HG03045 (cell line): ENCODE data around the gene RAI14.
"Not testable (repeated sequence)": the region's sequence is repeated elsewhere in the genome, so short reads cannot be mapped to it uniquely, and the experiment has no call there.

Experiments
- ATAC-seq: cut with Tn5 transposase; IDR thresholded peaks from one replicate; pipeline ENCODE4 v1.9.1; 2021; ENCODE audit warnings: mild to moderate bottlenecking, moderate library complexity; ENCODE audit not compliant: unreplicated experiment

The RAI14 gene

GRCh38 chr5:34758514-34758913, 102.4 kb downstream of the RAI14 start:
- no peak for ATAC-seq

GRCh38 chr5:34759213-34759612, 103.1 kb downstream of the RAI14 start:
- ATAC-seq: not testable (repeated sequence)

- no peak for ATAC-seq
These were observed 109.5 kb downstream of the RAI14 start for GRCh38 chr5:34765662-34766061.

GRCh38 chr5:34767180-34767579, 111.1 kb downstream of the RAI14 start:
- ATAC-seq: no peak

- ATAC-seq: no peak
These were observed 114.4 kb downstream of the RAI14 start for GRCh38 chr5:34770486-34770885.

GRCh38 chr5:34771076-34771475, 114.9 kb downstream of the RAI14 start:
- ATAC-seq: no peak

- ATAC-seq: no peak
These were observed 116.4 kb downstream of the RAI14 start for GRCh38 chr5:34772267-34773098.

- no peak for ATAC-seq
These were observed 118.0 kb downstream of the RAI14 start for GRCh38 chr5:34774139-34774538.

GRCh38 chr5:34774678-34775077, 118.5 kb downstream of the RAI14 start:
- not testable (repeated sequence) for ATAC-seq

GRCh38 chr5:34775886-34776285, 119.8 kb downstream of the RAI14 start:
- ATAC-seq: no peak

GRCh38 chr5:34778091-34778850, 122.1 kb downstream of the RAI14 start:
- ATAC-seq: no peak

- ATAC-seq: not testable (repeated sequence)
These were observed 127.8 kb downstream of the RAI14 start for GRCh38 chr5:34783892-34784291.

- no peak for ATAC-seq
These were observed 130.9 kb downstream of the RAI14 start for GRCh38 chr5:34787035-34787434.

- ATAC-seq: no peak
These were observed 132.9 kb downstream of the RAI14 start for GRCh38 chr5:34789021-34789531.

- no peak for ATAC-seq
These were observed 133.5 kb downstream of the RAI14 start for GRCh38 chr5:34789639-34790038.

- ATAC-seq: no peak
These were observed 133.9 kb downstream of the RAI14 start for GRCh38 chr5:34790069-34790468.

GRCh38 chr5:34791761-34792244, 135.7 kb downstream of the RAI14 start:
- ATAC-seq: no peak

GRCh38 chr5:34802834-34803563, 146.9 kb downstream of the RAI14 start:
- no peak for ATAC-seq

- ATAC-seq: no peak
These were observed 148.0 kb downstream of the RAI14 start for GRCh38 chr5:34803974-34804732.

GRCh38 chr5:34804913-34805312, 148.8 kb downstream of the RAI14 start:
- no peak for ATAC-seq
